ENCODE results near the gene KCNK2. TPM values are rescaled to one million over a fixed set of nuclear protein-coding genes. Genes with fewer than 3 reads are reported as not detected.

KCNK2 gene
- total and polyA plus RNA-seq, 10 donors: 0.13 to 0.17 TPM; not detected in 8

DNA sequence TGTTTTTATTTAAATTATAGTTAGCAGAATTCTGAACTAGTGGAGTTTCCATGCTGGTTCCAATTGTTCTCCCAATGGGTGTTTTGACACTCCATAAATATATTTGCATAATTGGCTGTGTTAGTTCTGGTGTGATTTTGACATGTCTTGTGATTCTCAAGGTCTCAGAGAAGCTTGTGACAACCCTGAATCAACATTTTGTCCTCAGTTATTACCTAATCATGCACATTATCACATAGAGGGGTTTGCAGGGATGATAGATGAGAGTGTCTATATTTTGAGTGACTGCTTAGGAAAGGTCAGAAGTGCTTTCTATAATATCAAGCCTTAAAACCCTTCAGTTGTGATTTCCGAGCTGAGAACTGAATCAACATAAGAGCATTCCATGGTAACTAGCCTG lies 11.5 kb upstream of the KCNK2 start:
- H3K36me3 ChIP-seq: no peaks in the 10 kb centered on the region
- DNase-seq: no peak
- no peaks in the 10 kb centered on the region for H3K27me3 ChIP-seq (replicated peaks in 1 of 7)
- intact Hi-C loops (cut with DNase I; ENCODE audit: low total_unique reads): no loop called here
- no peaks in the 10 kb centered on the region for H3K9me3 ChIP-seq
- no peaks in the 10 kb centered on the region for H3K4me1 ChIP-seq
- H3K27ac ChIP-seq: no peak overlapping the region
- H3K4me3 ChIP-seq: no peak overlapping the region
- TF ChIP-seq POLR2AphosphoS5 (IDR thresholded peaks at IDR 0.05) (no peak), POLR2A (IDR thresholded peaks at IDR 0.05) (no peak)
- TF ChIP-seq, protein P1, sequence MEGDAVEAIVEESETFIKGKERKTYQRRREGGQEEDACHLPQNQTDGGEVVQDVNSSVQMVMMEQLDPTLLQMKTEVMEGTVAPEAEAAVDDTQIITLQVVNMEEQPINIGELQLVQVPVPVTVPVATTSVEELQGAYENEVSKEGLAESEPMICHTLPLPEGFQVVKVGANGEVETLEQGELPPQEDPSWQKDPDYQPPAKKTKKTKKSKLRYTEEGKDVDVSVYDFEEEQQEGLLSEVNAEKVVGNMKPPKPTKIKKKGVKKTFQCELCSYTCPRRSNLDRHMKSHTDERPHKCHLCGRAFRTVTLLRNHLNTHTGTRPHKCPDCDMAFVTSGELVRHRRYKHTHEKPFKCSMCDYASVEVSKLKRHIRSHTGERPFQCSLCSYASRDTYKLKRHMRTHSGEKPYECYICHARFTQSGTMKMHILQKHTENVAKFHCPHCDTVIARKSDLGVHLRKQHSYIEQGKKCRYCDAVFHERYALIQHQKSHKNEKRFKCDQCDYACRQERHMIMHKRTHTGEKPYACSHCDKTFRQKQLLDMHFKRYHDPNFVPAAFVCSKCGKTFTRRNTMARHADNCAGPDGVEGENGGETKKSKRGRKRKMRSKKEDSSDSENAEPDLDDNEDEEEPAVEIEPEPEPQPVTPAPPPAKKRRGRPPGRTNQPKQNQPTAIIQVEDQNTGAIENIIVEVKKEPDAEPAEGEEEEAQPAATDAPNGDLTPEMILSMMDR (IDR thresholded peaks at IDR 0.05 in 8 of 11, conservative IDR thresholded peaks at IDR 0.05 in 3 of 11): no peak
- WGBS, 5 donors: 54 to 87% (median 76%) methylated on average over 1 of the region's 1 CpG

DNA sequence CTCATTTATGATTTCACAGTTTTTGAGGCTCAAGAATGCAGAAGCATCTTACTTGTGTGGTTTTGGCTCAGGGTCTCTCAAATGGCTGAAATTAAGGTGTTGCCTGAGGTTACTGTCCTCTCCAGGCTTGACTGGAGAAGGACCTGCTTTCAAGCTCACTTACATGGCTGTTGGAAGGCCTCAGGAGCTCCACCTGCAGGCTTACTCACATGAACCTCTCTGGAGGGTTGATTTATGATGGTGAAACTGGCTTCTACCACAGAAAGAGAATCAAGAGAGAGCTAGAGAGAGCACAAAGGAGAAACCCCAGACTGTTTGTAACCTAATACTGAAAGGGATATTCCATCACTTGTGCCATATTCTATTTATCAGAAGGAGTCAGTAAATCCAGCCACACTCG lies 6.2 kb upstream of the KCNK2 start:
- Histone ChIP-seq H3K4me1 (no peaks in the 10 kb centered on the region), H3K27ac (no peak overlapping the region), H3K4me3 (no peak overlapping the region), H3K9me3 (no peaks in the 10 kb centered on the region), H3K27me3 (replicated peaks in 1 of 7) (peaks cover 0 to 13% (median under 1%) of the 10 kb centered on the region in 7 donors), H3K36me3 (no peaks in the 10 kb centered on the region)
- DNase-seq: no peak
- WGBS, 5 donors: 45 to 62% (median 48%) methylated on average over 1 of the region's 1 CpG
- intact Hi-C loops (cut with DNase I; ENCODE audit: low total_unique reads): no loop called here
- TF ChIP-seq POLR2AphosphoS5 (IDR thresholded peaks at IDR 0.05): no peak
- TF ChIP-seq, protein P1 (IDR thresholded peaks at IDR 0.05 in 8 of 11, conservative IDR thresholded peaks at IDR 0.05 in 3 of 11): no peak

DNA sequence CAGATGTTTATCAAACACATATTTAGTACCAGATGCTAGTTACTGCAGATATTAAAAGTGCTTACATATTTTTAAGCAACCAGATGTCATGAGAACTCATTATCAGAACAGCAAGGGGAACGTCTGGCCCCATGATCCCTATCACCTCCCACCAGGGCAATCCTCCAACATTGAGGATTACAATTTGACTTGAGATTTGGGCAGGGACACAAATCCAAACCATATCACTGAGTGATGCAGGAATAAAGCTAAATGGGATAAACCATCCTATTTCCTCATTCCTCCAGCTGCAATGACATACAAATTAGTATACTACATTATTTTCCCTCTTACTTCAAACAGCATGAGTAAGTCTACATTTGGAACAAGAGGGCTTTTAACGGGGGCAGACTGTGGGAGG lies 3.1 kb upstream of the KCNK2 start:
- no peaks in the 10 kb centered on the region for H3K9me3 ChIP-seq
- TF ChIP-seq POLR2A (IDR thresholded peaks at IDR 0.05) (no peak), POLR2AphosphoS5 (IDR thresholded peaks at IDR 0.05) (no peak)
- TF ChIP-seq, protein P1 (IDR thresholded peaks at IDR 0.05 in 8 of 11, conservative IDR thresholded peaks at IDR 0.05 in 3 of 11): no peak
- peaks cover 0 to 44% (median 27%) of the 10 kb centered on the region in 7 donors for H3K27me3 ChIP-seq (replicated peaks in 1 of 7)
- H3K4me3 ChIP-seq: no peak overlapping the region
- no peak overlapping the region for H3K27ac ChIP-seq
- no peaks in the 10 kb centered on the region for H3K36me3 ChIP-seq
- no peak for DNase-seq
- intact Hi-C loops (cut with DNase I; ENCODE audit: low total_unique reads): no loop called here
- H3K4me1 ChIP-seq: peaks cover 0 to 19% (median 3%) of the 10 kb centered on the region in 6 donors
- WGBS, 5 donors: 59 to 80% (median 69%) methylated on average over 2 of the region's 2 CpGs

DNA sequence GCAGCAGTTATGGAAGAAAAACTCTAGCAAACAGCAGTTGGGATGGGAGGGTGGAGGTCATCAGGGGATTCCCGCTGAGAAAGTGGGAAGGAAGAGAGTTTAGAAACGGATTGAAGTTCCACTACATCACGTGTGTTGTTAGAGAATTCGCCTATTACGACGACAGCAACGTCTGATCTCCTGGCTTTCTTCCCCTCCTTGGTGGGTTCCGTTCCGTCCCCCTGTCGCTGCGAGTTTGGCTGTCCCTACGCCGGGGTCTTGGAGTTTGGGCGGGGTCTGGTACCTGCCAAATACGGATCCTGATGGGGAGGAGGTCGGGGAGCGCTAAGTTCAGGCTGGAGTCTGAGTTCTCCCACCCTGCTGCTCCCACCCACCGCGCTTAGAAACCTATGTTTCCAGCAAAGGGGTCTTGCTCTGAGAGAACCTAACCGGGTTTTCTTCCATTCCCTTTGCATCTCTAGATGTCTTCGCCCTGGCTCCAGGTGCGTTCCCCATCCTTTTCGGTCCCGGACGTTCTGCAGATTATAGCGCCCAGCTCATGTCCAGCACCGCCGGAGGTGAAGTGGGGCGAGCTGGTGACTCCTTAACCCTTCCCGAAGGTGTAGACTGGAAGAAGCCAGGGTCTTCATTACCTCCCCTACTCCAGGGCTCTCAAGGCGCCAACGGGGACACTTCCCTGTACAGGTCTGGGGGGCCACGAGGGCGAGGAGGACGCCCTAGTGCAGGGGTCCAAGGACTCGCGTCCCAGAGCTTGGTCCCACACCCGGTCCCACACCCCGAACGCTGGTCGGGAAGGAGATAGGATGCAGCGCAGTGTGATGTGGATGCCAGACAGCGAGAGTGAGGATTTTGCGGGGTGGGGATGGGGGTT lies 641 bp upstream of the KCNK2 start:
- H3K27me3 ChIP-seq (replicated peaks in 1 of 7): peaks cover 0 to 67% (median 31%) of the 10 kb centered on the region in 7 donors
- peak overlapping the region in 2 of 8 donors; percentile 34 to 55 for H3K4me3 ChIP-seq

More for the DNA sequence above, 641 bp upstream of the KCNK2 start:
- no peak overlapping the region for H3K27ac ChIP-seq
- H3K4me1 ChIP-seq: peaks cover 0 to 19% (median 3%) of the 10 kb centered on the region in 6 donors
- H3K36me3 ChIP-seq: no peaks in the 10 kb centered on the region
- TF ChIP-seq POLR2A (IDR thresholded peaks at IDR 0.05) (no peak), POLR2AphosphoS5 (IDR thresholded peaks at IDR 0.05) (no peak)
- TF ChIP-seq, protein P1 (IDR thresholded peaks at IDR 0.05 in 8 of 11, conservative IDR thresholded peaks at IDR 0.05 in 3 of 11): no peak
- peak; percentile 62 for DNase-seq
- WGBS, 5 donors: 3 to 6% (median 5%) methylated on average over 43 to 44 of the region's 44 CpGs
- H3K9me3 ChIP-seq: no peaks in the 10 kb centered on the region
- intact Hi-C loops (cut with DNase I; ENCODE audit: low total_unique reads): no loop called here
